T-helper 9 cell (primary cell): ENCODE measurements around the gene PODN.

Experiments used
- DNase-seq: peaks from one replicate; pipeline ENCODE4 v3.0.0-alpha.2; 2020
- total RNA-seq, 2 donors: gene quantifications; one replicate each; lab custom pipeline; 2026; lab: John Stamatoyannopoulos, UW

PODN gene
- 0 to 0.07 reads per million in 2 donors for total RNA-seq

DNA sequence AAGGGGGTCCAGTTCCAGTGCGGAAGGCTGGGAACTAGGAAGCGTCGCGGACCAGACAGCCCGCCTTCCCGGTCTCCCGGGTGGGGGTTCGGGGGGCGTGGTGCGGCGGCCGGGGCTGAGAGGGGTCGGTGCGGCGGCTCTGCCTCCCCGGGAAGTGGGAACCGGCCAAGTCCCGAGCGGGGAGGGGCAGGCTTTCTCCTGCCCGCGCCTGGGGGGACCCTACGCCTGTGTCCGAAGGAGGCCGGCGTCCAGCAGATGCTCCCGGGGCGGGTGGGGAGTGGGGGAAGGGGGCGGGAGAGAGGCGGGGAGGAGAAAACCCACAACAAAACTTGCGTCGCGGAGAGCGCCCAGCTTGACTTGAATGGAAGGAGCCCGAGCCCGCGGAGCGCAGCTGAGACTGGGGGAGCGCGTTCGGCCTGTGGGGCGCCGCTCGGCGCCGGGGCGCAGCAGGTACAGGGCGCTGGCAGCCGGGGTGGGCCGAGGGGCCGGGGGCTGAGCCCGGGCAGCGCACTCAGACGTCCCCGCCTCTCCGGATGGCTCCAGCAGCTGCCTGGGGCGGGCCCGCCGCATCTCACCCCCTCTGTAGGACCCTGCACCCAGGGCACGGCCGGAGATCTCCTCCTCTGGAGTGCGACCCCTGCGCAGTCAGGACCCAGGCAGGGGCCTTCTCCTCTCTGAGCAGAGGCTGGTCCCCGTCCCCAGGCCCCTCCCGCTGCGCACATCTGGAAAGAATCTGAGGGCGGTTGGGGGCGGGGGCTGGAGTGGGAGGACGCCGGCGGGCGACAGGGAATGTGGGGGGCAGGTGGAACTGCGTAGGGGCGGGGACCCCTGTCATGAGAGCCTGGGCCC, at the start of gene PODN:
Gene PODN (plus strand): TSS at position 355 of the 849 bp plus-strand sequence. CDS start 7,643 bp downstream, outside the sequence.
- no peak for DNase-seq

DNA sequence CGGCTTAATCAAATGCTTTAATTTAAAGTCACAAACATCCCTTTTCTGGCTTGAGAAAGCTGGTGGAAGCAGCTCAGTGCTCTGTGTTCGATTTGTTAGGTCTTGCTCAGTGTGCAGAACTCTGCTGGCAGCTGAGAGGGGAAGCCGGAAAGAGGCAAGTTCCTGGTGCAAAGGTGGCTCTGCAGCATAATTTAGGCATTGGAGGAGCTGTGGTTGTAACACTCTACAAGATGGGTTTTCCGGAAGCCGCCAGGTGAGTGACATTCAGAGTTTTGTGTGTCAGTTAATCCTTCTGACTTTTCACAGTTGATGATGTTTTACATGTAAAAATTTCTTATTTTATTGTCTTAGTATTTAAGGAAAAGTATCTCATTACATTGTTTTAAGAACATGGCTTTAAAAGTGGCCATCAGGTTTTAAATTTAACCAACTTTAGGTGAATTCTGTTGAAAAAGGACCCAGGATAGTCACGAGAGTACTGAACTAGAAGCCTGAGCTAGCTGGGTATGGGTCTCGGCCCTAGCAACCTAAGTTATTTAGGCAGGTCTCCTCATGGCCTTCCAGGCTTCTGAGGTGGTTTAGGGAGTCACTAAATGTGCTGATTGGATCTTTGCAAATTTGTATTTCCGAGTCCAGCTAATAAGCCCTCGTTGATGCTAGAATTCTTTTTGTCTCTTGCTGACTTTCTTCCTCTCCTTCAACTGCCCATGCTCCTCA, 47.1 kb upstream of the PODN start:
- DNase-seq, result peak; percentile 56

GRCh38 chr1:53015508-53015860, 46.5 kb upstream of the PODN start:
- no peak for DNase-seq

DNA sequence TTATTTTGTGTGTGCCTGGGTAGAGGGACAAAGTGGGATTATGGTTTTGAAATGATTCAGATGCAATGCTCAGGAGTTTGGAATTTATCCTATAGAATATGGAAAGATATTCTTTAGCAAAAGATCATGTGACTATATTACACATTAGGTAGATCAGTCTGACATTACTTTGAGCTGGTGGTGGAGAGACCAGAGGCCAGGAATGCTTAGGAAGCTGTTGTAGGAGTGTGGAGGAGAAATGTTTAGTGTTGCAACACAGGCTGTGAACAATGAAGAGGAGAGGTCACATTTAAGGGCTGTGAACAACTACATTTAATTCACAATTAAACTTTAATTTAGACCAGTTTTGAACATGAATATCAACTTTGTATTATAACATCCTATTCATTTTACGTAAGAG, 45.3 kb upstream of the PODN start:
- no peak for DNase-seq

DNA sequence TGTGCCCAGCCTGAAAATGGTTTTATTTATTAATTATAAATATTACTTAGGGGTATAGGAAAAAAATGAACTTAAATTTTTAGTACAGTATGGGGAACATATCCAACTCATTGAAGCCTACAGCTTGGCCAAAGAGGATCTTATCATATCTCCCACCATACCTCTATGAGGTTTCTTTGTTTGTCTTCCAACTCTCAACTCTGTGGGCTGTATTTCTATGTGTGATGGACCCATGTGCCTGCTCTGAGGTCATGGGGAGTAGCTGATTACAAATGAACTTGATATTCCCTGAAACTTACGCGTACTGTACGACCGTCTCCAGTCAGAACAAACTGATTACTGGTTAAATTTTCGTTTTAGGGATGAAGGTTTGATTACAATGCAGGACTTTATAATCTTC, 41.4 kb upstream of the PODN start:
- DNase-seq, result no peak

DNA sequence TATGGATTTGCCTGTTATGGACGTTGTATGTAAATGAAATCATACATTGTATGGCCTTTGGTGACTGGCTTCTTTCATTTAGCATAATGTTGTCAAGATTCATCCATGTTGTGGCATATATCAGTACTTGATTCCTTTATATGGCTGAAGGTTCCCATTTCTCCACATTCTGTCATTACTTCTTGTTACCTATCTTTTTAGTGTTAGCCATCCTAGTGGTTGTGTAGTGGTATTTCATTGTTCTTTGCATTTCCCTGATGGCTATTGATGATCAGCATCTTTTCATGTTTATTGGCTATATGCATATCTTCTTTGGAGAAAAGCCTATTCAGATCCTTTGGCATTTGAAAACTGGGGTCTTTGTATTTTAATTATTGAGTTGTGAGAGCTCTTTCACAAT, 39.8 kb upstream of the PODN start:
- DNase-seq, result no peak

GRCh38 chr1:53023546-53023945, 38.5 kb upstream of the PODN start:
- no peak for DNase-seq

- DNase-seq, result no peak
These were observed 37.9 kb upstream of the PODN start for GRCh38 chr1:53024117-53024516.

DNA sequence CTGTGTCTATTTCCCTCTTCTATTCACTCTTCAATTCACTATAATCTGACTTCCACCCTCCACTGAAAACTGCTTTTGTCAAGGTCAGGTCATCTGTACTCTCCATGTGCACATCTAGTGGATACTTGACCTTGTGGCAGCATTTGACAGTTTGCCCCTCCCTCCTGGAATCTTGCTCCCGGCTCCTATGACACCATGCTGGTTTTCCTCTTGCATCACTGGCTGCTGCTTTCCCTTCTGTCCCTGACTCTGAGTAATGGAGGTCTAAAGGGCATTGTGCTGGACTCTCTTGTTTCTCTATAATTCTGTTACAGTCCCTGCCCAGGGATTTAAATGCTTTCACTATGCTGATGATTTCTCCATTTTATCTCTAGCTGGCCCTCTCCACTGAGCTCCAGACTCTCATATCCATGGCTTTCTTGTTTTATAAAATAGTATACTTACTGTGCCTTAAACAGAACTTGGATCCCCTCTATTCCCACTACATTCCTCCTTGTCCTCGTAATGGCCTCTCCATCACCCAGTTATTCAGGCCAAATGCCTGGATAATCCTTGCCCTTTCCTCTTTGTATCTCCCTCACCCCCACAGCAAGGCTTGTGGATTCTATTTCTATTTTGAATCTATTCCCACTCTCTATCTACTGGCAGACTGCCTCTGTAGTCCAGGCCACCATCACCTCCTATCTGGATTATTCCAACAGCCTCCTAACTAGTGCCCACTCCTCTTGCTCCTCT, 36.8 kb upstream of the PODN start:
- no peak for DNase-seq

DNA sequence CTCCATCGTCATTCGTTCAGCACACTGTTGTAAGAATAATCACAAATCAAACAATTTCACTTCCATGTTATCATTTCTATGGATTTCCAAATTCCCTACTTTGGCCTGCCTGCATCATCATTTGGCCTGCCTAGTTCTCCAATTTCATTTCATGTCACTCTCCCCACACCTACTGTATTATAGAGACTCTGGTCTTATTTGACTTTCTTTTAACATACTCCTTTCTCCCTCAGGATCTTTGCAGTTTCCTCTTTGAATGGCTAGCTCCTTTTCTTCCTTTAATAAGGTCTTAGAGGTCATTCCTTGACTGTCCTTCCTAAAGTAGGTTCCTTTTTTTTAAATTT, 36.3 kb upstream of the PODN start:
- DNase-seq, result no peak

GRCh38 chr1:53026254-53026653, 35.8 kb upstream of the PODN start:
- DNase-seq, result no peak

- no peak for DNase-seq
These were observed 30.3 kb upstream of the PODN start for GRCh38 chr1:53031732-53032131.

DNA sequence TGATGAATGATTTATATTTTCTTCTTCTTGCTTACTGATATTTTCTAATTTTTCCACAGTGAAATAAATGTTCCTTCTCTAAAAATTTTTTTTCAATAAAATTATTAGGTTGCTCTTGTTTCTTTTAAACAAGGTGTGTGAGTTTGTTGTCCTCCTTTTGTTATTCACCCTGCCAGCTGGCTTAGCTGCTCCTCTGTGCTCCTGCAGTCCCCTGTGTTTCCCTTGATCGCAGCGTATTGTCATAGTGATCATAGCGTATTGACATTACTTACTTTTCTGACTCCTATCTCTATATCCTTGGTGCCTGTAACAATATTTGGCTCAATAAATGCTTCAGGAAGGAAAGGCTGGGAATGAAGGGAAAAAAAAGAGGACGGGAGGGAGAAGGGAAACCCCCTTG, 24.9 kb upstream of the PODN start:
- no peak for DNase-seq

GRCh38 chr1:53038566-53038965, 23.4 kb upstream of the PODN start:
- no peak for DNase-seq

DNA sequence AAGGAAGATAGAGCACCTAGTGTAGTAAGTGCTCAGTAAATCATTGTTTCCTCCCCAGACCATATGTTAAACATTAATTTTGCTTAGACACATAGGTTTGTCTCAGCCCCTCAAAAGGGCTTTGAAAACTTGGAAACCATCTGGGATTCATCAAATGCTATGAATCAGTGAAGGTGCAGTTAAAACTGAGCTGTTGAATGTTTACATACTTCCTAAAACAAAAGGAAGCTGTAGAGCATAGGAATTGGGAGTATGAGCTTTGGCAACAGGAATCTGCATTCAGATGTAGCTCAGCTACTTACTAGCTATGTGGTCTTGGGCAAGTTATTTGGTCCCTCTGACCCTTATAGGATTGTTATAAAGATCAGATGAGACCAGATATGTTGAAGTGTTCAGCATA, 18.7 kb upstream of the PODN start:
- DNase-seq, result no peak

- DNase-seq, result no peak
These were observed 17.1 kb upstream of the PODN start for GRCh38 chr1:53044926-53045325.

DNA sequence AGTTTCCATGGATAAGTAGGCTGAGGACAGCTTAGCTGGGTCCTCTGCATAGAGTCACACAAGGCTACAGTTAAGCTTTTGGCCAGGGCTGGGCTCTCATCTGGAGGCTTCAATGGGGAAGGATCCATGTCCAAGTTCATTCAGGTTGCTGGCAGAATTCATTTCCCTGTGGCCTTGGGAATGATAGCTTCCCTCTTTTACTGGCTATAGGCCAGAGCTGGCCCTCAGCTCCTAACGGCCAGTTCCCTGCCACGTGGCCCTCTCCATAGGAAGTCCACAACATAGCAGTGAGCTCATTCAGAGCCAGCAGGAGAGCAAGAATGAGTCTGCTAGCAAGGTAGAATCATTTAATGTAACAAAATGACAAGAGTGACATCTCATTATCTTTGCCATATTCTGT, 15.1 kb upstream of the PODN start:
- no peak for DNase-seq

DNA sequence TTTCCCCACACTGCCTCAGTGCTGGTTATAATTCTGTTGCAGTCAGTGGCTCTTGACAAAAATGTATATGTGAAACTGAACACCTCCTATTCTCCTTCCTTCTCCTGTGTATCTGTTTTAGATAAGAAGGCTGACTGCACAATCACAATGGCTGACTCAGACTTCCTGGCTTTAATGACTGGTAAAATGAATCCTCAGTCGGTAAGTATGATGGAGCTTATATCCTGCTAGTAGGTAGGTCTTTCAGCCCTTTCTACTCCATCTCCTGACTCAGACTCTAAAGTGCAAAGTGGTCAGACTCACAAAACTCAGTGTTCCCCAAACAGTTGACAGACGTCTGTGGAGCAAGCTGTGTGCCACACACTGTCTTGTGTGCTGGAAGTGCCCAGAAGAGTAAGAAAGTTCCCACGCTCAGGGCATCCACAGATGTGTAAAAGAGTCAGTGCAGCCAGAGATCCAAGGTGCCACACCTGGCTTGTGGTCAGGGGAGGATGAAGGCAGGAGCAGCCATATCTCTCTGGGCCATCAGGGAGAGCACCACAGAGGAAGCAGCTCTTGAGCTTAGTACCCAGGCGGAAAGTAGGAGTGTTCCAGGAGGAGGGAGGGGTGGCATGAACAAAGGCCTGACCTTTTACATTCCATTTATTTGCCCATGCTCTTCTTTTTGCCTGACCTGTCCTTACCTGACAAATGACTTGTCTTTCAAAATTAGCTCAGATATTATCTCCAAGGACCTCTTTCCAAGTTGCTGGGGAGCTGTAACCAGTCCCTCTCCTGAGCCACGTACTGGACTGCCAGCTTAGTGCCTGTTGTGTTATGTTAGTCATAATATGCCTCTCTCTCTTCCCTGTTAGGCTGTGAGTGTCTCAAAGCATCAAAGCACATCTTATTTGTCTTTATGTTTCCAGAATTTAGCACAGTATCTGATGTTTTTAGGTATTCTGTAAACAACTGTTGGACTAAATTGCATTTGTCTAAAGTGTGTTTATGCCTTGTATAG, 14.0 kb upstream of the PODN start:
- DNase-seq, result no peak

DNA sequence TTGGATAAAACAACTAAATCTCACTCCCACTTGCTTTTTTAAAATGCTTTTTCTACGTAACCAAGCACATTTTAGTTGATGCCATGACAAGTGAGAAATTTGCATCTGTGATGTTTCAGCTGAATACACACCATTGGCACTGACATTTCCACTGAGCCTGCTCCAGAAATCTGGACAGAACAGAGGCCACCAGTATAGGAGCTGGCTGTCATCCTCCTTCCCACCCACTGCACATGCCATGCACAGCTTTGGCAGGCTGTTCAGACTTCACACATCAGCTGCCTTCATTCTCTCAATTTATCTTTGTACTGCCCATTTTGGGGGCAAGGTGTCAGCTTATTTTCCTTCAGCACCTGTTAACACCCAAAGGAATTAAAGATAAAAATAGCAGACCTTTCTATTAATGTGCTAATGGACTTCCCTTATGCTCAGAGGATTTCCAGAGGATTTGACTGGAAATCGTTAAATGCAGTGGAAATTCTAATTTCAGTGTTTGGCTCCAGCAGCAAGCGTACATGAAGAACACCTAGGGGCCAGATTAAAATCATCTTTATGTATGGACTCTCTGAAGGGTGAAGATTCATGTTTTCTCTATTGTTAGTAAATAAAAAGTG, 12.9 kb upstream of the PODN start:
- DNase-seq, result no peak

- DNase-seq, result no peak
These were observed 12.4 kb upstream of the PODN start for GRCh38 chr1:53049574-53049967.

- no peak for DNase-seq
These were observed 11.7 kb upstream of the PODN start for GRCh38 chr1:53050310-53050709.

- no peak for DNase-seq
These were observed 10.3 kb upstream of the PODN start for GRCh38 chr1:53051676-53052075.
